ENCODE data around the gene NFYC. TPM values are rescaled to one million over a fixed set of nuclear protein-coding genes. Genes with fewer than 3 reads are reported as not detected.

NFYC gene
- total and polyA plus RNA-seq, 11 donors, result 45.2 to 82.8 (median 66.1) TPM

- peaks cover 0 to 85% (median 46%) of the 10 kb centered on the region in 12 donors for H3K4me1 ChIP-seq
- H3K36me3 ChIP-seq, result peaks cover 0 to 83% (median 75%) of the 10 kb centered on the region in 9 donors
- peak overlapping the region in 7 of 12 donors; percentile 14 to 60 (median 44) for H3K27ac ChIP-seq
- 40 to 63% (median 56%) methylated on average over 3 of the region's 3 CpGs for WGBS, 4 donors
- TF ChIP-seq POLR2A (IDR thresholded peaks at IDR 0.05) (no peak), CTCF (IDR thresholded peaks at IDR 0.05) (no peak)
- H3K4me3 ChIP-seq, result no peak overlapping the region
- ATAC-seq (peak; percentile 62 to 68 (median 65)), DNase-seq (no peak)
- intact Hi-C loops (cut with DNase I), result no loop called here
- H3K27me3 ChIP-seq, result no peaks in the 10 kb centered on the region
- H3K9me3 ChIP-seq, result no peaks in the 10 kb centered on the region
Observed at GRCh38 chr1:40742363-40743061, 51.0 kb downstream of the NFYC start.

- peaks cover 0 to 82% (median 46%) of the 10 kb centered on the region in 12 donors for H3K4me1 ChIP-seq
- ATAC-seq, result no peak
Observed at GRCh38 chr1:40743452-40743851, 51.9 kb downstream of the NFYC start.

GRCh38 chr1:40743860-40744259 lies 52.4 kb downstream of the NFYC start:
- WGBS, 4 donors, result 66 to 86% (median 77%) methylated on average over 2 to 3 of the region's 3 CpGs
- DNase-seq, result no peak
- no peak overlapping the region for H3K4me3 ChIP-seq
- peaks cover 0 to 81% (median 46%) of the 10 kb centered on the region in 12 donors for H3K4me1 ChIP-seq
- H3K36me3 ChIP-seq, result peaks cover 0 to 92% (median 84%) of the 10 kb centered on the region in 9 donors
- no peaks in the 10 kb centered on the region for H3K9me3 ChIP-seq
- no peaks in the 10 kb centered on the region for H3K27me3 ChIP-seq
- intact Hi-C loops (cut with DNase I), result no loop called here
- TF ChIP-seq CTCF (IDR thresholded peaks at IDR 0.05), result no peak
- no peak for TF ChIP-seq POLR2A (IDR thresholded peaks at IDR 0.05)
- peak in 3 of 4 donors; percentile 24 to 27 (median 25) for ATAC-seq
- peak overlapping the region in 1 of 12 donors; percentile 46 for H3K27ac ChIP-seq

More at GRCh38 chr1:40743452-40743851, 51.9 kb downstream of the NFYC start:
- intact Hi-C loops (cut with DNase I), result no loop called here
- Histone ChIP-seq H3K9me3 (no peaks in the 10 kb centered on the region), H3K36me3 (peaks cover 0 to 92% (median 84%) of the 10 kb centered on the region in 9 donors), H3K27me3 (no peaks in the 10 kb centered on the region), H3K27ac (peak overlapping the region in 6 of 12 donors; percentile 14 to 60 (median 32)), H3K4me3 (no peak overlapping the region)
- DNase-seq, result no peak
- 57 to 76% (median 70%) methylated on average over 3 of the region's 3 CpGs for WGBS, 4 donors
- TF ChIP-seq CTCF (IDR thresholded peaks at IDR 0.05) (no peak), POLR2A (IDR thresholded peaks at IDR 0.05) (no peak)

- ATAC-seq (no peak), DNase-seq (no peak)
- Histone ChIP-seq H3K36me3 (peaks cover 0 to 92% (median 84%) of the 10 kb centered on the region in 9 donors), H3K4me3 (no peak overlapping the region), H3K27me3 (no peaks in the 10 kb centered on the region), H3K4me1 (peaks cover 0 to 68% (median 36%) of the 10 kb centered on the region in 12 donors), H3K27ac (peak overlapping the region in 1 of 12 donors; percentile 20), H3K9me3 (no peaks in the 10 kb centered on the region)
- WGBS, 4 donors, result 37 to 51% (median 40%) methylated on average over 1 of the region's 1 CpG
- TF ChIP-seq CTCF (IDR thresholded peaks at IDR 0.05) (no peak), POLR2A (IDR thresholded peaks at IDR 0.05) (no peak)
- intact Hi-C loops (cut with DNase I), result no loop called here
Observed at GRCh38 chr1:40745176-40745575, 53.7 kb downstream of the NFYC start.

All from heart left ventricle (tissue), 16 donors.